Body of pancreas (tissue), 4 donors: Measurements from ENCODE around the gene FUBP3.

Experiments
- POLR2A ChIP-seq, 3 donors: fragments of 450-650 bp; IDR thresholded peaks; one replicate each; pipeline ENCODE4 v1.6.1; 2016; ENCODE audit warnings: antibody characterized with exemption in 3 of 3, mild to moderate bottlenecking in 2 of 3
- TF ChIP-seq, protein P1 (sequence below), 7 experiments: fragments of 450-650 bp in 4 of 7; fragments of 200-600 bp in 3 of 7; sonication (generic) in 3 of 7; IDR thresholded peaks; one replicate each; pipeline ENCODE4 v1.5.1; 2016 to 2019; ENCODE audit warnings: antibody characterized with exemption in 7 of 7

DNA sequence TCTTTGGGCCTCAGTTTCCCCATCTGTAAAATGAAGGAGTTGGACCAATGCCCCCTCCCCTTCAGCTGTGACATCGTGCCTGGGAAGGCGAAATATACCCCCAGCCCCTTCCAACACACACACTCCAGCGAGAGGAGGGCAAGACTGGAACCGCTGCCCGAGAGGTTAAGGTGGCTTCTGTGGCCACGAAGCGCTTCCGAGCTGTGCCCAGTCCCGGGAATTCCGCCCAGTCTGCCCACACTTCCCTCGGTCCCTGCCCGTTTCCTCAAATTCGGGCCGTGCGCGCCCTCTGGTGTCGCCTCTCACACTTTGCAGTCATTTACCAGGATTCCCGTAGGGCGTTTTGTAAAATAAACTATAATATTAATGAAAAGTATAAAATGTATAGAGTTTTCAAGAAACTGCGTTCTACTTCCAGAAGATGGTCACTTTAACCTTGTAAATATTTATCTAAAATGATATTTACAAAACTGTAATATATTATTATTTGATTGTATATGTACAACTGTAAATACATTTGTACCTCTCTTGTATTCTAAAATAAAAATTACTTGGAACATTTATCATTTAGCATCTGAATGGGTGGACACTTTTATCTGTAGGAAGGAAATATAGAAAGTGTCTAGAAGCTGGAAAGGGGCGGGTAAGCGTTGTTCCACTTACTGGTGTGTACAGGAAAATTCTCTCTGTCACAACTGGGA, 103.2 kb downstream of the FUBP3 start:
- TF ChIP-seq, protein P1, sequence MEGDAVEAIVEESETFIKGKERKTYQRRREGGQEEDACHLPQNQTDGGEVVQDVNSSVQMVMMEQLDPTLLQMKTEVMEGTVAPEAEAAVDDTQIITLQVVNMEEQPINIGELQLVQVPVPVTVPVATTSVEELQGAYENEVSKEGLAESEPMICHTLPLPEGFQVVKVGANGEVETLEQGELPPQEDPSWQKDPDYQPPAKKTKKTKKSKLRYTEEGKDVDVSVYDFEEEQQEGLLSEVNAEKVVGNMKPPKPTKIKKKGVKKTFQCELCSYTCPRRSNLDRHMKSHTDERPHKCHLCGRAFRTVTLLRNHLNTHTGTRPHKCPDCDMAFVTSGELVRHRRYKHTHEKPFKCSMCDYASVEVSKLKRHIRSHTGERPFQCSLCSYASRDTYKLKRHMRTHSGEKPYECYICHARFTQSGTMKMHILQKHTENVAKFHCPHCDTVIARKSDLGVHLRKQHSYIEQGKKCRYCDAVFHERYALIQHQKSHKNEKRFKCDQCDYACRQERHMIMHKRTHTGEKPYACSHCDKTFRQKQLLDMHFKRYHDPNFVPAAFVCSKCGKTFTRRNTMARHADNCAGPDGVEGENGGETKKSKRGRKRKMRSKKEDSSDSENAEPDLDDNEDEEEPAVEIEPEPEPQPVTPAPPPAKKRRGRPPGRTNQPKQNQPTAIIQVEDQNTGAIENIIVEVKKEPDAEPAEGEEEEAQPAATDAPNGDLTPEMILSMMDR (IDR thresholded peaks at IDR 0.05), result peak; percentile 65 to 89 (median 86)
- TF ChIP-seq POLR2A (IDR thresholded peaks at IDR 0.05), result peak in 1 of 3 donors; percentile 32
